NCI-H128 (cell line): ENCODE measurements around the gene GADD45B.
A peak's percentile ranks its signal among the peaks of the same experiment; 100 is the strongest.
"Not testable (repeated sequence)": the region's sequence is repeated elsewhere in the genome, so short reads cannot be mapped to it uniquely, and the experiment has no call there.

ENCODE experiments used
- DNase-seq: peaks from one replicate; lab custom pipeline; 2025; ENCODE audit not compliant: unreplicated experiment; lab: John Stamatoyannopoulos, UW

The GADD45B gene

GRCh38 chr19:2468596-2468995 lies 7.3 kb upstream of the GADD45B start:
- no peak for DNase-seq

GRCh38 chr19:2469102-2469914 lies 6.6 kb upstream of the GADD45B start:
- DNase-seq, result no peak

- not testable (repeated sequence) for DNase-seq
Observed at GRCh38 chr19:2469915-2470200, 6.1 kb upstream of the GADD45B start.

- peak; percentile 12 for DNase-seq
Observed at GRCh38 chr19:2474232-2475017, 1.5 kb upstream of the GADD45B start.

GRCh38 chr19:2475018-2475701 lies 767 bp upstream of the GADD45B start:
- no peak for DNase-seq

- peak; percentile 13 for DNase-seq
Observed at GRCh38 chr19:2476451-2477140, 669 bp downstream of the GADD45B start.

- no peak for DNase-seq
Observed at GRCh38 chr19:2477141-2477710, 1.3 kb downstream of the GADD45B start.

GRCh38 chr19:2477732-2478191 lies 1.8 kb downstream of the GADD45B start:
- DNase-seq, result no peak

- DNase-seq, result no peak
Observed at GRCh38 chr19:2478278-2478755, 2.4 kb downstream of the GADD45B start.

- DNase-seq, result no peak
Observed at GRCh38 chr19:2478756-2479555, 3.0 kb downstream of the GADD45B start.

- no peak for DNase-seq
Observed at GRCh38 chr19:2479556-2480194, 3.7 kb downstream of the GADD45B start.

GRCh38 chr19:2481466-2481865 lies 5.5 kb downstream of the GADD45B start:
- DNase-seq, result no peak

GRCh38 chr19:2482354-2483038 lies 6.6 kb downstream of the GADD45B start:
- DNase-seq, result no peak

- no peak for DNase-seq
Observed at GRCh38 chr19:2483084-2483483, 7.2 kb downstream of the GADD45B start.

GRCh38 chr19:2483484-2484151 lies 7.7 kb downstream of the GADD45B start:
- DNase-seq, result no peak

GRCh38 chr19:2484178-2484937 lies 8.4 kb downstream of the GADD45B start:
- DNase-seq, result no peak

- no peak for DNase-seq
Observed at GRCh38 chr19:2485428-2485827, 9.5 kb downstream of the GADD45B start.

- DNase-seq, result no peak
Observed at GRCh38 chr19:2487090-2487489, 11.2 kb downstream of the GADD45B start.
